A673 (cell line): ENCODE measurements around the gene TP53TG3.
"Not testable (repeated sequence)": the region's sequence is repeated elsewhere in the genome, so short reads cannot be mapped to it uniquely, and the experiment has no call there.

Source experiments
- CTCF ChIP-seq: fragments of 300-800, 200-600 bp; sonication (generic); conservative IDR thresholded peaks from 2 replicates; pipeline ENCODE4 v1.5.1; 2017; ENCODE audit warnings: low read depth, mild to moderate bottlenecking, antibody characterized with exemption, low read length, moderate library complexity, mixed read lengths
- EZH2 ChIP-seq: fragments of 200-600 bp; sonication (generic); IDR thresholded peaks from 2 replicates; pipeline ENCODE4 v1.6.1; 2017; ENCODE audit warnings: borderline replicate concordance, low read depth, mild to moderate bottlenecking, mixed read lengths, antibody characterized with exemption, low read length; ENCODE audit not compliant: poor library complexity, severe bottlenecking

GRCh38 chr16:32646780-32647179, 29.2 kb downstream of the TP53TG3 start:
- not testable (repeated sequence) for TF ChIP-seq CTCF, EZH2
